T-helper 1 cell treated with Interleukin-12 subunit alpha and Interleukin-12 subunit beta and Interleukin-4 antibody, amounts not matched to agents 30 ng/mL and 1 ng/mL, for 36 hours (primary cell): ENCODE results near the gene TAF11L6. TPM values are rescaled to one million over a fixed set of nuclear protein-coding genes. Genes with fewer than 3 reads are reported as not detected.
"Not testable (repeated sequence)": the region's sequence is repeated elsewhere in the genome, so short reads cannot be mapped to it uniquely, and the experiment has no call there.

Experiments
- intact Hi-C: fragments of 100-400 bp; cut with micrococcal nuclease; formaldehyde crosslinking; loops from one replicate; pipeline ENCODE4 v1.15.1; 2024
- total RNA-seq: library from RNA; stranded (reverse); gene quantifications from 2 replicates; pipeline ENCODE4 v1.2.3, GENCODE V29; 2022

TAF11L6 gene
- not detected in 2 replicates for total RNA-seq

GRCh38 chr5:17528369-17528768, at the start of gene TAF11L6:
Gene TAF11L6 (plus strand): TSS chr5:17528669.
- intact Hi-C loops: not testable (repeated sequence)

- intact Hi-C loops: no loop called here
These were observed 47.1 kb upstream of the TAF11L6 start for GRCh38 chr5:17481378-17481777.

GRCh38 chr5:17482790-17483189, 45.7 kb upstream of the TAF11L6 start:
- intact Hi-C loops: no loop called here

- intact Hi-C loops: not testable (repeated sequence)
These were observed 41.9 kb upstream of the TAF11L6 start for GRCh38 chr5:17486464-17487173.

GRCh38 chr5:17487174-17487512, 41.3 kb upstream of the TAF11L6 start:
- intact Hi-C loops: no loop called here

GRCh38 chr5:17491257-17491656, 37.2 kb upstream of the TAF11L6 start:
- intact Hi-C loops: not testable (repeated sequence)

DNA sequence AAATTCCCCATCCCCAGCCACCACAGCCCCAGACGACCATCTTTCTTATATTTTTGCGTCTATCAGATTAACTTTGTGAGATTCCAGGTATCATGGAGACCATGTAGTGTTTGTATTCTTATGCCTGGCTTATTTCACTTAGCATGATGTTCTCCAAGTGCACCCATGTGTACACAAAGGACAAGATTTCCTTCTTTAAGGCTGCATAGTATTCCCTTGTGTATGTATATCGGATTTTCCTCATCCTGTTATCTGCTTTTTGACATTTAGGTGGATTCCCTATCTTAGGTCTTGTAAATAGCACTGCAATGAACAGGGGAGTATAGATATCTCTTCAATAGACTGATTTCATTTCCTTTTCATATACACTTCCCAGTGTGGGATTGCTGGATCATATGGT, 35.7 kb upstream of the TAF11L6 start:
- intact Hi-C loops: no loop called here

GRCh38 chr5:17497446-17497845, 31.0 kb upstream of the TAF11L6 start:
- intact Hi-C loops: no loop called here

DNA sequence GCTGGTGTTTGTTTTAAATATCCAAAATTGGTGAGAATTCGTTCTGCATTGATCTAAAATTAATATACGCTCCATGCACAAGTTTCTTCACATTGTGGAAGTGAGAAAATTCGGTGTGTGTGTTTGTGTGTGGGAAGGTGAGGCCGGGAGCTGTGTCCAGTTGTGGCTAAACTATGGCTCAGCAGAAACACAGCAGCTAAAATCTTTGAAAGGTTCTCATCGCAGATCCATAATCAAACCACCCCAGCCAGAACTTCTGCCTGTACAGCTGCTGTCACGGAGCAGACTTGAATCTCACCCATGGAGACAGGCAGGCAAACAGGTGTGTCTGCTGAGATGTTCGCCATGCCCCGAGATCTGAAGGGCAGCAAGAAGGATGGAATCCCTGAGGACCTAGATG, 30.5 kb upstream of the TAF11L6 start, which contains the start of gene TAF11L2:
TSS of gene TAF11L2 (plus strand) at position 301 of the 400 bp plus-strand sequence.
- intact Hi-C loops: not testable (repeated sequence)

DNA sequence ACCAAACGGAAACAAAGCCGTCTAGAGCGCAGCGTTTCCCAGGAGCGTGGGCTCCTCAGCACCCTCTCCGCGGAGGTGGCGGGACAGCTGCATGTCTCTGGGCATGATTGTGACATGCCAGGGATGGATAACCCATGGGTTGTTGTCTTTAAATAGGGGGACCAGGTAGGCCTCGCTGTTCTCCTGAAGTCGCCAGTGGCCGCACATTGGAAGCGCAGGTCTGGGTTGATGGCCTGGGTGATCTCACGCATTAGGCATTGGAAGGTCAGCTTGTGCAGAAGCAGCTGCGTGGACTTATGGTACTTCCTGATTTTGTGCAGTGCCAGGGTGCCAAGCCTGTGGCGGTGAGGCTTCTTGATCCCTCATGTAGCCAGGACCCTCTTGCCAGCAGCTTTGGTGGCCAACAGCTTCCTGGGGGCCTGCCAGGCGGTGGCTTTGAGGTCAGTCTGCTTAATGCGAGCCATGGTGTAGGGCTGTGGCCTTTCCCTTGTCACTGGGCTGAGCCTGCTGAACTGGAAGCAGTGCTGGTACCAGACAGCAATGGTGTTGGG, 16.6 kb upstream of the TAF11L6 start:
- intact Hi-C loops: no loop called here

GRCh38 chr5:17517526-17517925, 10.9 kb upstream of the TAF11L6 start:
- intact Hi-C loops: not testable (repeated sequence)

GRCh38 chr5:17518067-17518466, 10.4 kb upstream of the TAF11L6 start, which contains the start of gene TAF11L3:
Gene TAF11L3 (plus strand): TSS chr5:17518367.
- intact Hi-C loops: not testable (repeated sequence)

- intact Hi-C loops: not testable (repeated sequence)
These were observed 9.0 kb upstream of the TAF11L6 start for GRCh38 chr5:17519508-17519907.

DNA sequence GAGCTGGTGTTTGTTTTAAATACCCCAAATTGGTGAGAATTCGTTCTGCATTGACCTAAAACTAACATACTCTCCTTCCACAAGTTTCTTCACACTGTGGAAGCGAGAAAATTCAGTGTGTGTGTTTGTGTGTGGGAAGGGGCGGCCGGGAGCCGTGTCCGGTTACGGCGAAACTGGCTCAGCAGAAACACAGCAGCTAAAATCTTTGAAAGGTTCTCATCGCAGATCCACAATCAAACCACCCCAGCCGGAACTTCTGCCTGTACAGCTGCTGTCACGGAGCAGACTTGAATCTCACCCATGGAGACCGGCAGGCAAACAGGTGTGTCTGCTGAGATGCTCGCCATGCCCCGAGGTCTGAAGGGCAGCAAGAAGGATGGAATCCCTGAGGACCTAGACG, 7.0 kb upstream of the TAF11L6 start, which contains the start of gene TAF11L4:
TSS of gene TAF11L4 (plus strand) at position 301 of the 400 bp plus-strand sequence.
- intact Hi-C loops: not testable (repeated sequence)

DNA sequence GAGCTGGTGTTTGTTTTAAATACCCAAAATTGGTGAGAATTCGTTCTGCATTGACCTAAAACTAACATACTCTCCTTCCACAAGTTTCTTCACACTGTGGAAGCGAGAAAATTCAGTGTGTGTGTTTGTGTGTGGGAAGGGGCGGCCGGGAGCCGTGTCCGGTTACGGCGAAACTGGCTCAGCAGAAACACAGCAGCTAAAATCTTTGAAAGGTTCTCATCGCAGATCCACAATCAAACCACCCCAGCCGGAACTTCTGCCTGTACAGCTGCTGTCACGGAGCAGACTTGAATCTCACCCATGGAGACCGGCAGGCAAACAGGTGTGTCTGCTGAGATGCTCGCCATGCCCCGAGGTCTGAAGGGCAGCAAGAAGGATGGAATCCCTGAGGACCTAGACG, 3.5 kb upstream of the TAF11L6 start, which contains the start of gene TAF11L5:
TSS of gene TAF11L5 (plus strand) at position 301 of the 400 bp plus-strand sequence.
- intact Hi-C loops: not testable (repeated sequence)

- intact Hi-C loops: not testable (repeated sequence)
These were observed 2.0 kb upstream of the TAF11L6 start for GRCh38 chr5:17526504-17526903.

Other genes starting within 250 kb of the TAF11L6 start
- gene TAF11L2, start 30.4 kb upstream of the TAF11L6 start, total RNA-seq: not detected in 2 replicates
- gene TAF11L3, start 10.3 kb upstream of the TAF11L6 start, total RNA-seq: not detected in 2 replicates
- gene TAF11L4, start 6.9 kb upstream of the TAF11L6 start, total RNA-seq: not detected in 2 replicates
- not detected in 2 replicates for gene TAF11L5, start 3.4 kb upstream of the TAF11L6 start, total RNA-seq
- gene TAF11L7, start 57.1 kb downstream of the TAF11L6 start, total RNA-seq: not detected in 2 replicates
- not detected in 2 replicates for gene TAF11L8, start 62.3 kb downstream of the TAF11L6 start, total RNA-seq
- gene TAF11L9, start 65.7 kb downstream of the TAF11L6 start, total RNA-seq: not detected in 2 replicates
- not detected in 2 replicates for gene TAF11L10, start 69.2 kb downstream of the TAF11L6 start, total RNA-seq
- gene TAF11L11, start 75.5 kb downstream of the TAF11L6 start, total RNA-seq: not detected in 2 replicates
- not detected in 2 replicates for gene TAF11L12, start 81.7 kb downstream of the TAF11L6 start, total RNA-seq
- gene TAF11L13, start 103.4 kb downstream of the TAF11L6 start, total RNA-seq: not detected in 2 replicates
- gene TAF11L14, start 105.8 kb downstream of the TAF11L6 start, total RNA-seq: not detected in 2 replicates